Neuronal stem cell (in vitro differentiated cells): ENCODE data around the gene INSM2.

Source experiments
- DNase-seq: peaks from one replicate; pipeline ENCODE4 v3.0.0-alpha.2; 2013; ENCODE audit warnings: low spot score
- H2AFZ ChIP-seq: one replicate; pipeline ENCODE4 v1.6.1; 2013; ENCODE audit warnings: mild to moderate bottlenecking, low read length, inconsistent platforms
- H2AK5ac ChIP-seq: 2 replicates; pipeline ENCODE4 v1.6.1; 2013; ENCODE audit warnings: low read depth, mild to moderate bottlenecking, inconsistent platforms, low read length, moderate library complexity, mixed read lengths
- H2BK120ac ChIP-seq: 2 replicates; pipeline ENCODE4 v1.6.1; 2013; ENCODE audit warnings: low read depth, mild to moderate bottlenecking, inconsistent platforms, low read length, moderate library complexity, mixed read lengths
- H2BK12ac ChIP-seq: one replicate; pipeline ENCODE4 v1.6.1; 2013; ENCODE audit warnings: low read length, inconsistent platforms
- H2BK15ac ChIP-seq: 2 replicates; pipeline ENCODE4 v1.6.1; 2013; ENCODE audit warnings: mild to moderate bottlenecking, low read length, inconsistent platforms, mixed read lengths
- H2BK5ac ChIP-seq: one replicate; pipeline ENCODE4 v1.6.1; 2013; ENCODE audit warnings: inconsistent platforms, mild to moderate bottlenecking, low read length, moderate library complexity
- H3K14ac ChIP-seq: one replicate; pipeline ENCODE4 v1.6.1; 2013; ENCODE audit warnings: low read length, inconsistent platforms
- H3K18ac ChIP-seq: 2 replicates; pipeline ENCODE4 v1.6.1; 2013; ENCODE audit warnings: low read length, inconsistent platforms
- H3K23ac ChIP-seq: 2 replicates; pipeline ENCODE4 v1.6.1; 2013; ENCODE audit warnings: low read depth, mild to moderate bottlenecking, mixed read lengths, low read length, inconsistent platforms; ENCODE audit not compliant: poor library complexity
- H3K27ac ChIP-seq: replicated peaks from 3 replicates; pipeline ENCODE4 v1.5.1; 2013; ENCODE audit warnings: low read length, inconsistent platforms
- H3K27me3 ChIP-seq, 3 experiments: 2 replicates each; pipeline ENCODE4 v1.6.1; 2013; ENCODE audit warnings: low read length in 3 of 3, mild to moderate bottlenecking in 2 of 3, inconsistent platforms in 1 of 3, low read depth in 1 of 3, mixed read lengths in 1 of 3, moderate library complexity in 1 of 3; ENCODE audit not compliant: control insufficient read depth in 3 of 3, insufficient read depth in 3 of 3
- H3K36me3 ChIP-seq, 2 donors: replicated peaks in 1 of 2; 2 replicates each; pipeline ENCODE4 v1.6.1; 2013; ENCODE audit warnings: low read length in 2 of 2; ENCODE audit not compliant: control insufficient read depth in 2 of 2, insufficient read depth in 2 of 2
- H3K4ac ChIP-seq: 2 replicates; pipeline ENCODE4 v1.6.1; 2013; ENCODE audit warnings: inconsistent platforms, mild to moderate bottlenecking, low read length, moderate library complexity
- H3K4me1 ChIP-seq, 2 donors: 1 replicate in 1 of 2; 2 replicates in 1 of 2; pipeline ENCODE4 v1.6.1; 2013; ENCODE audit warnings: low read length in 2 of 2, low read depth in 1 of 2; ENCODE audit not compliant: control insufficient read depth in 2 of 2, insufficient read depth in 1 of 2
- H3K4me2 ChIP-seq: one replicate; pipeline ENCODE4 v1.6.1; 2013; ENCODE audit warnings: mild to moderate bottlenecking, low read length, inconsistent platforms; ENCODE audit not compliant: insufficient read depth, poor library complexity, severe bottlenecking
- H3K4me3 ChIP-seq, 2 donors: 2 replicates each; pipeline ENCODE4 v1.5.1; 2013; ENCODE audit warnings: low read length in 2 of 2, mild to moderate bottlenecking in 2 of 2, inconsistent platforms in 1 of 2, moderate library complexity in 1 of 2
- H3K79me1 ChIP-seq: one replicate; pipeline ENCODE4 v1.6.1; 2013; ENCODE audit warnings: low read depth, mild to moderate bottlenecking, inconsistent platforms, low read length, moderate library complexity
- H3K9ac ChIP-seq: one replicate; pipeline ENCODE4 v1.6.1; 2013; ENCODE audit warnings: mild to moderate bottlenecking, low read depth, low read length, inconsistent platforms; ENCODE audit not compliant: poor library complexity
- H3K9me3 ChIP-seq, 2 donors: replicated peaks in 1 of 2; 2 replicates each; pipeline versions ENCODE3 to v1.6.1; 2013; ENCODE audit warnings: low read length in 2 of 2, mild to moderate bottlenecking in 2 of 2, inconsistent platforms in 1 of 2, low read depth in 1 of 2, mixed read lengths in 1 of 2, moderate library complexity in 1 of 2; ENCODE audit not compliant: control insufficient read depth in 2 of 2, insufficient read depth in 1 of 2
- H4K8ac ChIP-seq: one replicate; pipeline ENCODE4 v1.6.1; 2013; ENCODE audit warnings: low read depth, mild to moderate bottlenecking, inconsistent platforms, low read length, moderate library complexity
- H4K91ac ChIP-seq: one replicate; pipeline ENCODE4 v1.6.1; 2013; ENCODE audit warnings: low read length, low read depth, mild to moderate bottlenecking, inconsistent platforms; ENCODE audit not compliant: poor library complexity
- WGBS, 2 donors: extraction: QIAGEN DNeasy Blood & Tissue Kit; methylation state at CpG; one replicate each; pipeline ENCODE4 v1.1.7; 2013; ENCODE audit warnings: missing lambda C conversion rate in 2 of 2, mixed read lengths in 1 of 2; ENCODE audit not compliant: insufficient read length in 2 of 2, insufficient replicate concordance in 1 of 2; ENCODE audit errors: extremely low coverage in 2 of 2; 5-methylcytosine and 5-hydroxymethylcytosine counted together

The INSM2 gene

DNA sequence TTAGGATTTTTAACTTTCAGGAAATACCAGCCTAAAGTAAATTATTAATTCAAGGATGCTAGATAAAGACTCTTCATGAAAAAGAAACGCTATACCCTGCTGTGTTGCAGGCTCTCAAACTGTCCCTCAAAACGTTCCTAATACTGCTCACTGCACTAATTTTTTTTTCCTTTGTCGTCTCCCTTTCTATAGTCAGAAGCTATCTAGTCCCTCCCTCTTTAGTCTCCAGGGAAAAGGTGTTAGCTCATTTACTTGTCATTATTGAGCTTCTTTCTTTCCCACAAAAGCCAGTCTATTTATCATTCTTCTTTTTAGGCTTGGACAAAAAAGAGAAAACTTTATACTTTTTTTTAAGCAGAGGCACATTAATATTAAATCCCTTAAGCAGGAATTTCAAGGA, 30.3 kb upstream of the INSM2 start:
- H3K18ac ChIP-seq, result no peak overlapping the region
- no peak overlapping the region for H3K4me3 ChIP-seq
- H3K79me1 ChIP-seq, result no peaks in the 10 kb centered on the region
- no peak overlapping the region for H3K4ac ChIP-seq
- no peaks in the 10 kb centered on the region for H3K4me1 ChIP-seq
- H3K9me3 ChIP-seq, result no peaks in the 10 kb centered on the region
- no peak overlapping the region for H4K91ac ChIP-seq
- no peak overlapping the region for H4K8ac ChIP-seq
- no peak overlapping the region for H2BK15ac ChIP-seq
- no peak overlapping the region for H2BK12ac ChIP-seq
- H3K14ac ChIP-seq, result no peak overlapping the region
- no peak overlapping the region for H3K27ac ChIP-seq
- no peak overlapping the region for H3K9ac ChIP-seq
- DNase-seq, result no peak
- no peak overlapping the region for H2BK5ac ChIP-seq
- peaks cover 0 to 23% (median 0%) of the 10 kb centered on the region in 3 experiments for H3K27me3 ChIP-seq
- H2AFZ ChIP-seq, result no peak overlapping the region
- H3K23ac ChIP-seq, result no peak overlapping the region
- no CpG with 5 or more reads among the region's 3 CpGs for WGBS, 2 donors
- no peaks in the 10 kb centered on the region for H3K36me3 ChIP-seq
- H3K4me2 ChIP-seq, result no peak overlapping the region
- H2BK120ac ChIP-seq, result no peak overlapping the region
- no peak overlapping the region for H2AK5ac ChIP-seq

DNA sequence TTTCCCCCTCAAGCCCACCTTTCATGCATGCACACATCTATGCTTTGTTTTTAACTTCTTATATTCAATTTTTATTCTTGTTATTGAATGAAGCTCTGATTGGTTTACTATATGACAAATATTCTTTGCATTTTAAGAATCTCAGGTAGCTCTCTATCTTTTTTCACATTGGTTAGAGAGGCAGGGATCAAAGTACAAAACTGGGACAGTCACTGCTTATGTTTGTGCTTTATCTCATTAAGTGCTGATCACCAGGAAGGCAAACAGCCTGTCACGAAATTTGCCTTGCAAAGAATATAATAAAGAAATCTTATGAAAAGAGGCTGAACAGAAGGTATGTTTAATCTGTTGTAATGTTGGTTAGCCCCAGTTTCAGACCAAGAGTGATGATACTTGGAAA, 29.7 kb upstream of the INSM2 start:
- Histone ChIP-seq H3K9me3 (no peaks in the 10 kb centered on the region), H3K4me1 (no peaks in the 10 kb centered on the region), H2BK12ac (no peak overlapping the region), H3K36me3 (no peaks in the 10 kb centered on the region), H3K18ac (no peak overlapping the region), H3K4ac (no peak overlapping the region), H3K27me3 (peaks cover 0 to 23% (median 0%) of the 10 kb centered on the region in 3 experiments), H2BK15ac (no peak overlapping the region), H3K4me3 (no peak overlapping the region), H2BK5ac (no peak overlapping the region), H2AFZ (no peak overlapping the region), H3K9ac (no peak overlapping the region), H3K79me1 (no peaks in the 10 kb centered on the region), H4K8ac (no peak overlapping the region), H2BK120ac (no peak overlapping the region), H3K27ac (no peak overlapping the region), H3K23ac (no peak overlapping the region), H3K4me2 (no peak overlapping the region), H2AK5ac (no peak overlapping the region), H3K14ac (no peak overlapping the region), H4K91ac (no peak overlapping the region)
- no CpG with 5 or more reads among the region's 1 CpG for WGBS, 2 donors
- DNase-seq, result no peak

DNA sequence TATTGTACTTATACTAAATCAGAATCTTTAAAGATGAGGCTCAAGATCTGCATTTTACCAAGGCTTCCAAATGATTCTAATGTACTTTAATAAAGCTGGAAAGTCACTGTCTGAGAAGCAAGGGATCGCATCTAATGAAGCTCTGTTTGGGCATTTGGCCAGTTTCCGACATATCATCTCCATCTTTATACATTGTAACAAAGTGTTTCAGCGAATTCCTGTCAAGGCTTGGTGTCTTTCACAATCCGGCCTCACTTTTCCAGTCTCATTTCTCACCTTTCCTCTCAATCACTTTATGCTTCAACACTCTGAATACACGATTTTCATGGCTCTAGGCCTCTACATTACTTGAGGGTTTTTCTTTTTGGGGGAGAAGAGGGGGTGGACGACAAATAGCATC, 27.5 kb upstream of the INSM2 start:
- Histone ChIP-seq H3K27ac (no peak overlapping the region), H3K9ac (no peak overlapping the region), H3K79me1 (no peaks in the 10 kb centered on the region), H2AK5ac (no peak overlapping the region), H3K36me3 (no peaks in the 10 kb centered on the region), H3K4me3 (no peak overlapping the region), H3K18ac (no peak overlapping the region), H3K14ac (no peak overlapping the region), H3K9me3 (no peaks in the 10 kb centered on the region), H2BK15ac (no peak overlapping the region), H2BK5ac (no peak overlapping the region), H2AFZ (no peak overlapping the region), H4K91ac (no peak overlapping the region), H3K4me2 (no peak overlapping the region), H3K4ac (no peak overlapping the region), H2BK120ac (no peak overlapping the region), H2BK12ac (no peak overlapping the region), H4K8ac (no peak overlapping the region), H3K23ac (no peak overlapping the region), H3K27me3 (peaks cover 0 to 23% (median 0%) of the 10 kb centered on the region in 3 experiments), H3K4me1 (no peaks in the 10 kb centered on the region)
- no peak for DNase-seq
- WGBS, 2 donors, result no CpG with 5 or more reads among the region's 6 CpGs

DNA sequence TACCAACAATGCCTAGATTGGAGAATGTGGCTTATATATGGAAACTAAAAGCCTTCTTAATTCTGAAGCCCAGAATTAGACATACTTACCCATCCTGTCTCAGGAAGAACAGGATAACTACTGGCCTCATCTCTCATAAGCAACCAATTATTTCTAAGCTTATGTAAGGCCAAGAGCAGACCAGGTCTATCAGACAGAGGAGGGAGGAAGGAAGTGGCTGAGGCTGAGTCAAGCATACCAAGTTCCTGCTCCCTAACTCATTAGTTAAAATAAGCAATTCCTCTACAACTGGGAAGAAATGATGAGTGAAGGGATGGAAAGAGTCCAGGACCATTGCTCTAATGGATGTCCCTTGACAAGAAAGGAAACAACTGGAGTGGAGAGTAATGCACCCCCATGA, 27.0 kb upstream of the INSM2 start:
- Histone ChIP-seq H3K23ac (no peak overlapping the region), H2BK15ac (no peak overlapping the region), H2AFZ (no peak overlapping the region), H3K79me1 (no peaks in the 10 kb centered on the region), H2BK5ac (no peak overlapping the region), H3K27me3 (peaks cover 0 to 20% (median 0%) of the 10 kb centered on the region in 3 experiments), H3K4me2 (no peak overlapping the region), H3K9ac (no peak overlapping the region), H3K14ac (no peak overlapping the region), H3K36me3 (no peaks in the 10 kb centered on the region), H3K4ac (no peak overlapping the region), H3K4me3 (no peak overlapping the region), H4K8ac (no peak overlapping the region), H3K18ac (no peak overlapping the region), H3K9me3 (no peaks in the 10 kb centered on the region), H3K27ac (no peak overlapping the region), H2AK5ac (no peak overlapping the region), H2BK120ac (no peak overlapping the region), H4K91ac (no peak overlapping the region), H2BK12ac (no peak overlapping the region), H3K4me1 (no peaks in the 10 kb centered on the region)
- DNase-seq, result no peak
